Parathyroid adenoma (tissue), 2 donors: ENCODE data around the gene KIAA1614.

ENCODE experiments used
- H2AFZ ChIP-seq: fragments of 300-600 bp; sonication (generic); one replicate; pipeline ENCODE4 v1.7.0; 2017; ENCODE audit warnings: antibody characterized with exemption, mild to moderate bottlenecking
- H3K27ac ChIP-seq: fragments of 300-600 bp; sonication (generic); one replicate; pipeline ENCODE4 v1.7.0; 2017
- H3K27me3 ChIP-seq: fragments of 300-600 bp; sonication (generic); one replicate; pipeline ENCODE4 v1.7.0; 2017; ENCODE audit warnings: low read length; ENCODE audit not compliant: control insufficient read depth, insufficient read depth
- H3K36me3 ChIP-seq: fragments of 300-600 bp; sonication (generic); one replicate; pipeline ENCODE4 v1.7.0; 2017; ENCODE audit warnings: low read length; ENCODE audit not compliant: control insufficient read depth, insufficient read depth
- H3K4me1 ChIP-seq: fragments of 300-600 bp; sonication (generic); one replicate; pipeline ENCODE4 v1.7.0; 2017; ENCODE audit warnings: control low read depth
- H3K4me2 ChIP-seq: fragments of 300-600 bp; sonication (generic); one replicate; pipeline ENCODE4 v1.7.0; 2017; ENCODE audit warnings: low read length
- H3K4me3 ChIP-seq: fragments of 300-600 bp; sonication (generic); one replicate; pipeline ENCODE4 v1.7.0; 2017; ENCODE audit warnings: low read depth, low read length
- H3K79me2 ChIP-seq: fragments of 300-600 bp; sonication (generic); one replicate; pipeline ENCODE4 v1.7.0; 2017; ENCODE audit warnings: control low read depth
- H3K9ac ChIP-seq: fragments of 300-600 bp; sonication (generic); one replicate; pipeline ENCODE4 v1.7.0; 2017; ENCODE audit warnings: mild to moderate bottlenecking
- H3K9me3 ChIP-seq: fragments of 300-600 bp; sonication (generic); one replicate; pipeline ENCODE4 v1.7.0; 2017; ENCODE audit warnings: low read length; ENCODE audit not compliant: control insufficient read depth
- TF ChIP-seq, protein P1 (sequence below): fragments of 300-600 bp; sonication (generic); IDR thresholded peaks from one replicate; pipeline ENCODE4 v1.7.0; 2017; ENCODE audit warnings: antibody characterized with exemption, mild to moderate bottlenecking
- donor health status: primary hyperparathyroidism.

Gene KIAA1614

DNA sequence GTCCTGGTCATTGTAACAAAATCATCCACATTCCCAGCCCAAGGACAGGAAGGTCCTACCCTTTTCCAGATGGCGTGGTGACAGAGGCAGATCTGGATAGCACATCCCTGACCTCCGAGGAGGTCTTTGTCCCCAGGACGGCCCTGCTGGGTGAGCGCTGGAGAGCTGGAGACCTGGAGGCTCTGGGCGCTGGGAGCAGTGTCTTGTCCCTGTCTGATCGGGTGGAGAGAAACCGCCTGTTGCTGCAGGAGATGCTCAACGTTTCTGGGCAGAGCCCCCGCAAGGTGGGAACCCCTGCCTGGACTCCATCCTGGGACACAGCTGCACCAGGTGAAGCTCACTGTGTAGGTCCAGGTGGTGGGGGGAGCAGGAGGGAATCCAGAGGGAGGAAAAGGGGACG lies 4.1 kb downstream of the KIAA1614 start:
- Histone ChIP-seq H3K4me1 (no peaks in the 10 kb centered on the region), H3K9me3 (no peaks in the 10 kb centered on the region)
- TF ChIP-seq, protein P1, sequence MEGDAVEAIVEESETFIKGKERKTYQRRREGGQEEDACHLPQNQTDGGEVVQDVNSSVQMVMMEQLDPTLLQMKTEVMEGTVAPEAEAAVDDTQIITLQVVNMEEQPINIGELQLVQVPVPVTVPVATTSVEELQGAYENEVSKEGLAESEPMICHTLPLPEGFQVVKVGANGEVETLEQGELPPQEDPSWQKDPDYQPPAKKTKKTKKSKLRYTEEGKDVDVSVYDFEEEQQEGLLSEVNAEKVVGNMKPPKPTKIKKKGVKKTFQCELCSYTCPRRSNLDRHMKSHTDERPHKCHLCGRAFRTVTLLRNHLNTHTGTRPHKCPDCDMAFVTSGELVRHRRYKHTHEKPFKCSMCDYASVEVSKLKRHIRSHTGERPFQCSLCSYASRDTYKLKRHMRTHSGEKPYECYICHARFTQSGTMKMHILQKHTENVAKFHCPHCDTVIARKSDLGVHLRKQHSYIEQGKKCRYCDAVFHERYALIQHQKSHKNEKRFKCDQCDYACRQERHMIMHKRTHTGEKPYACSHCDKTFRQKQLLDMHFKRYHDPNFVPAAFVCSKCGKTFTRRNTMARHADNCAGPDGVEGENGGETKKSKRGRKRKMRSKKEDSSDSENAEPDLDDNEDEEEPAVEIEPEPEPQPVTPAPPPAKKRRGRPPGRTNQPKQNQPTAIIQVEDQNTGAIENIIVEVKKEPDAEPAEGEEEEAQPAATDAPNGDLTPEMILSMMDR, result no peak

GRCh38 chr1:180917306-180918065 lies 4.8 kb downstream of the KIAA1614 start:
- Histone ChIP-seq H3K9me3 (no peaks in the 10 kb centered on the region), H3K9ac (no peak overlapping the region), H3K36me3 (no peaks in the 10 kb centered on the region), H3K27me3 (no peaks in the 10 kb centered on the region), H3K27ac (no peak overlapping the region), H3K4me3 (no peak overlapping the region), H2AFZ (no peak overlapping the region), H3K79me2 (no peaks in the 10 kb centered on the region), H3K4me1 (no peaks in the 10 kb centered on the region), H3K4me2 (no peak overlapping the region)
- TF ChIP-seq, protein P1, result no peak

More for the DNA sequence above, 4.1 kb downstream of the KIAA1614 start:
- Histone ChIP-seq H3K79me2 (no peaks in the 10 kb centered on the region), H3K4me3 (no peak overlapping the region), H3K9ac (no peak overlapping the region), H3K4me2 (no peak overlapping the region), H3K36me3 (no peaks in the 10 kb centered on the region), H3K27ac (no peak overlapping the region), H2AFZ (no peak overlapping the region), H3K27me3 (no peaks in the 10 kb centered on the region)

- no peaks in the 10 kb centered on the region for H3K36me3 ChIP-seq
- H3K27ac ChIP-seq, result no peak overlapping the region
- no peaks in the 10 kb centered on the region for H3K4me1 ChIP-seq
- no peak overlapping the region for H2AFZ ChIP-seq
- TF ChIP-seq, protein P1, result no peak
- no peak overlapping the region for H3K4me2 ChIP-seq
- no peak overlapping the region for H3K4me3 ChIP-seq
- H3K79me2 ChIP-seq, result no peaks in the 10 kb centered on the region
- H3K9me3 ChIP-seq, result no peaks in the 10 kb centered on the region
- H3K27me3 ChIP-seq, result no peaks in the 10 kb centered on the region
- no peak overlapping the region for H3K9ac ChIP-seq
Observed at GRCh38 chr1:180918519-180918918, 5.8 kb downstream of the KIAA1614 start.

DNA sequence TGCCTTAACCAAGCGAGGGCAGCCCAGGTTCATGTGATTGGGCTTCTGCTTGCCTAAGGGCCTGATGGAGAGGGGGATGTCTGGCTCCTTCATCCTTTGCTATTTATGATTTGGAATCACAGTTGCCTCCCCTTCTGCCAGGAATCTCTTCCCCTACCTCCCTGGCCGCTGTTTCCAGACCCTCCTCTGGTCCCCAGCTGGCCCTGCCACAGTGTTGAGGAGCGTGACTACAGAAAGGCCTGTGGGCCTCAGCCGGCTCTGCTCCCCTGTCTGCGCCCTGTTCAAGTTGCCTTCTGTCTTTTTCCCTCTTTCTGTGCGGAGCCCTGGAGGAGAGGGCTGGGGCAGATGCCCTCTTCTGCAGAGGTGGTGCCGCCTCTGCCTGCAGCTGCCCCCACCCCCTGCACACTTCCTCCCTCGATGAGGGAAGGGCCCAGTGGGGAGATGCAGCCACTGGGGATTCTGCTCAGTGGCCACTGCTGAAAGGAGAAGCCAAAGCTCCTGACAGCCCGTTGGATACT lies 6.5 kb downstream of the KIAA1614 start:
- Histone ChIP-seq H2AFZ (no peak overlapping the region), H3K27me3 (no peaks in the 10 kb centered on the region), H3K4me2 (no peak overlapping the region), H3K9me3 (no peaks in the 10 kb centered on the region), H3K27ac (no peak overlapping the region), H3K9ac (no peak overlapping the region), H3K36me3 (no peaks in the 10 kb centered on the region), H3K4me3 (no peak overlapping the region), H3K4me1 (no peaks in the 10 kb centered on the region), H3K79me2 (no peaks in the 10 kb centered on the region)
- TF ChIP-seq, protein P1, result no peak

DNA sequence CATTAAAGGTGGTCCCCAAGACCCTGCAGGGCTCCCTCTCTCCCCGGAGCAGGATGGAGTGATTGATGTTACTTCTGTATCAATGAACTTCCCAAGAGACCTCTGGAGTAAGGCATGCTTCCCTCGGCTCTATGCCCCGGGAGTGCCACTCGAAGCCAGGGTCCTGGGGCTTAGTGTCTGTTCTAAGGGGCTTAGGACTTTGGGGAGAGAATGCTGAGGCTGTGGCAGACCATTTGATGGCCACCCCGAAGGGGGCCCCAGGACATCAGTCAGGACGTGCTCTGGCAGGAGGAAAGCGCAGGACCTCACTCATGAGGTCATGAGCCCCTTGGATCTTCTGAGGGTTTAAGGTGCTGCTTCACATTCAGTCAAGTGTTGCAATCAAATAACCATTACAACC lies 7.5 kb downstream of the KIAA1614 start:
- no peak overlapping the region for H3K4me3 ChIP-seq
- no peaks in the 10 kb centered on the region for H3K4me1 ChIP-seq
- no peak overlapping the region for H3K4me2 ChIP-seq
- H3K9ac ChIP-seq, result no peak overlapping the region
- no peaks in the 10 kb centered on the region for H3K9me3 ChIP-seq
- H3K27me3 ChIP-seq, result no peaks in the 10 kb centered on the region
- TF ChIP-seq, protein P1, result no peak
- no peak overlapping the region for H3K27ac ChIP-seq
- H3K36me3 ChIP-seq, result no peaks in the 10 kb centered on the region
- H2AFZ ChIP-seq, result no peak overlapping the region
- H3K79me2 ChIP-seq, result no peaks in the 10 kb centered on the region
